Activated CD4-positive, alpha-beta T cell treated with anti-CD3 and anti-CD28 coated beads, Interleukin-2, amount 50 U/mL, for 1 hour (primary cell): ENCODE results near the gene SV2C.
"Not testable (repeated sequence)": the region's sequence is repeated elsewhere in the genome, so short reads cannot be mapped to it uniquely, and the experiment has no call there.

ENCODE experiments used
- DNase-seq: peaks from one replicate; pipeline ENCODE4 v3.0.0-alpha.2; 2020

Gene SV2C

DNA sequence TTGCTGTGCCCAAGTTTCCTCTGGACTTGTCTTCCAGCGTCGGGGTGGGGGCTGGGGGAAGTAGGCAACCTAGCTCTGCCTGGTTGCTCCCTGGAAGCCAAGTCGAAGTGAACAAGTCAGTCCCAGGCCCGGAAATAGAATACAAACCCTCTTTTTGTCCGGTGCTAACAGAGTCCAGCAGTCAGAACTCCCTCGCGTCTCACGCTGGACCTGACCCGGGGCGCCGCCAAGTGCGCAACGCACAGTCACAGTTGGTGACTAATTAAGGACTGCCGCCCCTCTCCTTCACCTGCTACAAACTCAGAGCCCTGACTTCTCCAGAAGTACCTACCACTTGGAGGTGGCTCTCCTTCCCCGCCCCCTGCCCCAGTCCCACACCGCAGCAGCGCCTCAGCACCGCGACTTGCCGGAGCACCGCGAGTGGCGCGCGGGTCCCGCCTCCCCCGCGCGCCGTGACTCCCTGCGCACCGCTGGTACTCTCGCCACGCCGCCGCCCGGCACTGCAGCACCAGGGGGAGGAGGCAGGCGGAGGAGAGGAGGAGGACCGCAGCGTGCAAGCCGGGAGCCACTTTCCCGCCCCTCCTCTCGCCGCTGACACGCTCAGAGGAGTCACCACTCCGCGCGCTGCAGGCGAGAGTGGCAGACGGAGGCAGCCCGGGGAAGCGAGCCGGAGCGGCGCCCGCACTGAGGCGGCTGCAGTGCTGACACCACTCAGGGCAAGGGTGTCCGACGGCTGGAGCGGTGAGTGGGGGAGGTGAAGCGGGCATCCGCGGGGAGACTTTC lies at the start of gene SV2C:
TSS of gene SV2C (plus strand) at position 612 of the 783 bp plus-strand sequence. CDS start 48,368 bp downstream, outside the sequence.
- peak; percentile 13 for DNase-seq

- not testable (repeated sequence) for DNase-seq
Observed at GRCh38 chr5:76037736-76038151, 45.4 kb upstream of the SV2C start.

DNA sequence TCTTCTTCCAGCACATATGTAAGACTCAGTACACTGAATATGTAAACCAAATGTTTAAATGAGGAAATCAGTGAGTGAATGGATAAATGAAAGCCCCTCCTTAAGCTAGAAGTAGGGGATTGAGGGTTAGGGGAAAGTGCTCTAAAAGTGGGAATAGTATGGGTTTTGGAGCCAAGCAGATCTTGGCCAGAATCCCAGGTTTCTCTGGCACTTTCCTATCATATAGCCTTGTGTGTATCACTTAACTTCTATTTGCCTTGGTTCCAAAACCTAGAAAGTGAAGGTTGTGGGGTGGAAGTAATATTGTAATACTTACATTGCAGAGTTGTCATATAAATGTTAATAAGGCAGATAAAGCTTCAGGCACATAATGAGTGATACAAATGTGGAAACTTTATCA lies 45.0 kb upstream of the SV2C start:
- DNase-seq = no peak

- DNase-seq = no peak
Observed at GRCh38 chr5:76040806-76041205, 42.4 kb upstream of the SV2C start.

GRCh38 chr5:76041863-76042262 lies 41.3 kb upstream of the SV2C start:
- DNase-seq = no peak

DNA sequence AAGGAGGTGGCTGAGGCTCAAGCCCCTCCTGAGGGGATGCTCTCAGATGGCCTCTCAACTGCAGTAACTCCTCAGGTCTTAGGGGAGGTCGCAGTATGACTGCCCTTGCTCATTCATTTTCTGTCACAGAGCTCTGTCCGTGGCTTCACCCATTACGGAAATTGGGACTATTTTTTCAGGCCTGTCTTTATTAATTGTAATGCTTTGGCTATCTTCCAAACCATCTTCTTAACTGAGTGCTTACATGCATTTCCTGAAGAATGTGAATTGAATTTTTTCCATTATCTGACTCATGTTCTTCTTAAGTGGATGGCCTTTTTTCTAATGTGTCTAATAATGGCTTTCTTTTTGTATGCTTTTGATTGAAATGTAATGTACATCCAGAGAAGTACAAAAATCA lies 36.4 kb upstream of the SV2C start:
- no peak for DNase-seq

DNA sequence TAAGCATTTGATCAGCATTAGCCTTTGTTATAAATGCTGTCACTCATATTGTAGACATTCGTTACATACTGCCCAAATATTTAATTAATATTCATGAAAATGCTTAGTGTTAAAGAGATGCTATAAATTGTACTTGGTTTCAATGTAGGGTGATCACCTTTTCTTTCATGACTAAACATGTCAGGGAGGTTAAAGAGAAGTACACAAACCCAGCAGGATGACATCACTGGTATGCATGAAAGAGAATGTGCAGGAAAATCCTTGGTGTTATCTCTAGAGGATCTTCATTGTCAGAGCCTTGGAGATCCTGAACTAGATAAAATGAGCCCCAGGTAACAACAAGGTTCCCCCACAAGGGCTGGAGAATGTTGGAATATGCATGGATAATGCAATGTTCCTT lies 33.0 kb upstream of the SV2C start:
- no peak for DNase-seq

GRCh38 chr5:76062502-76063041 lies 20.6 kb upstream of the SV2C start:
- no peak for DNase-seq

DNA sequence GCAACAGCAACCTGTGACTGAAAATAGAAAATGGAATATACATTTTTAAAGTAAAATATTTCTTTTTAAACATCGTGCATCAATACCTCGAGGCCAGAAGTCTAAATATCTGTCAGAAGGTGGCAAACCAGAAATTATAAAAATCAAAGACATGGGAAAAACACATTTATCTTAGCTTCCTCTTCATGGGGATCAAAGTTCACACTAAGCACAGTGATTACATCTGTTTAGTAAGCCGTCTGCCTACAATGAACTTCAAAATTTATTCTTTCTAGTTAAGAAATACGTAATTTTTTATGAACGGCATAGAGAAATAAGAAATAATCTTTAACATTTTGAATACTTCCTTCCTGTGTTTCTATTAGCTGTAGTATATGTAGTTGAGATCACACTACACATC lies 17.9 kb upstream of the SV2C start:
- no peak for DNase-seq

- DNase-seq = no peak
Observed at GRCh38 chr5:76069061-76069735, 14.0 kb upstream of the SV2C start.

DNA sequence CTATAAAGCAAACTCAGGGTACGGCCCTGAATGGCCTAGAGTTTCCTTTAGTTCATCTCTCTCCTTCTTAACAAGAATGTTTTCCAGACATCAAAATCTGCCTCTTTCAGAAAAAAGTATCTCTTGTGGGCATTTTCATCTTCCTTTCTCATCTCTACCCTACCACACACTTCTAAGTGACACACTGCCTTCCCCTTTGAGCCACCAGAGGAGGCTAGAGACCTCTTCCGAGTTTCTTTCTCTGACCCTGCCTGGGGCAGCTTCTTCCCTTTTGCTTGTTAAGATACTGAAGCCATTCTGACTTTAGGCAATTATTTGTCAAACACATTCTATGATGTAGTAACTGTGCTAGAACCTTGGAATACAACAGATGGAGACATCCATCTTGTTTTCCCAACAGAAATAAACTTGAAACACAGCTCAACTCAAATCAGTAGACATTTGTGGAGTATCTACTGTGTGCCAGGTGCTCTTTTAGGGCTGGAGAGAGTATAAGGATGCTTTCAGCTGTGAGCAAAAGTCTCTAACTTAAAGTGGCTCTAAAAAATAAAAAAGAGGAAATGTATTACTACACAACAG lies 8.6 kb upstream of the SV2C start:
- peak; percentile 11 for DNase-seq

- no peak for DNase-seq
Observed at GRCh38 chr5:76081811-76082771, 1.1 kb upstream of the SV2C start.

DNA sequence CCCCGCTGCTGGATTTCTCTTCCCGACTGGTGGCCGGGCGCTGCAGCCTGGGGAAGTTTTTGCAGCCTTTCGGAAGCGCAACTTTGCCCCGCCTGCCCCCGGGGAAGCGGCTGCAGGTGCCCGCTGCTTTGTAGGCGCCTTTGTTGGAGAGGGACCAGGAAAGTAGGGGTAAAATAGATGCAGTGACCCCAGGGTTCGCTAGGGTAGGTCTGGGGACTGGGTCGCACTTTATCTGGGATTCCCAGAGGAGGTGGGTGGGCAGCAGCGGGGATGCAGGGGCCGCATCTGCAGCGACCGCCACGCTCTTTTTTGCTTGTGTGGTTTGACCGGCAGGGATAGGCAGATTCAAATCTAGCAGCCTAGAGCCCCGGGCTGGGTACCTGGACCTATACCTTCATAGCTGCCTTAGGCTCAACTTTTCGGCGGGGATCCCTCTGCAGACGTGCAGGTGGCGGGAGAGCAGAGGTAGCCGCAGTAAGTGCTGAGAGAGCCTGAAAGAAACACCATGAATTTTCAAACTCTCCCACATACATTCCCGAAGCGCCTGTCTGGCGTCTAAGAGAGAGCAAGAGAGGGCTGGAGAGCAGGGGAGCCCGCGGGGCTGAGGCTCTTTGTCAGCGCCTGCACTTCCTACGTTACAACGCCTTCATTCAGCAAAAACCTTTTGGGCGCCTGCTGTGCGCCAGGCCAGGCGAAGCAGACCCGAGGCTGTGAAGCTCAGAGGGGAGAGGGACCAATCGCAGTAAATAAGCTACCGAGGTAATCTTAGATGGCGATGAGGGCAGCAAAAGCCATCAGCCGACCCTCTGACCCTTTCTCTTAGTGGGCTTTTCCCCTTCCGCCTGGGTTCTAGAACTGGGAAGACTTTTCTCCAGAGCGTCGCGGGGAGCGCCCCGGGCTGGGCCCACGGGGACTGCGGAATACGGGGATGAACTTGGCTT lies 642 bp downstream of the SV2C start:
- no peak for DNase-seq

GRCh38 chr5:76084496-76085242 lies 1.5 kb downstream of the SV2C start:
- peak; percentile 14 for DNase-seq

GRCh38 chr5:76085243-76085579 lies 2.0 kb downstream of the SV2C start:
- no peak for DNase-seq

DNA sequence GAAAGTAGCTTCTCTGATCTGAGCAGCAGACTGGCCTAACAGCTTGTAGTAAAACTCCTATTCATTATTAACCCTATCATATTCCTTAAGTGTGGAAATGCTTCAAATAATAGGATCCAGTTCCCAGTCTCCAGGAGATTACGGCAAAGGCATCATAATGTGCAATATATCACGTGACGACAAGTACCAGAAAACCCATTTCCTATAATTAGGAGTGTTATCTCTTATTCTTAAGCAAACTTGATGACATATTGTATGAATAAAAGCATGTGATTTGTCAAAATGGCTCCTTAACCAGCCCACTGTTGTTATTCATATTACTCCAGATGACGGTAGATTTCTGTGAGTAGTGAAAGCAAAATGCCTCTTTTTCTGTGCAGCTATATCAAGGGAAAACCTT lies 2.9 kb downstream of the SV2C start:
- DNase-seq = no peak

GRCh38 chr5:76089156-76089555 lies 6.0 kb downstream of the SV2C start:
- not testable (repeated sequence) for DNase-seq

GRCh38 chr5:76091351-76091750 lies 8.2 kb downstream of the SV2C start:
- no peak for DNase-seq

DNA sequence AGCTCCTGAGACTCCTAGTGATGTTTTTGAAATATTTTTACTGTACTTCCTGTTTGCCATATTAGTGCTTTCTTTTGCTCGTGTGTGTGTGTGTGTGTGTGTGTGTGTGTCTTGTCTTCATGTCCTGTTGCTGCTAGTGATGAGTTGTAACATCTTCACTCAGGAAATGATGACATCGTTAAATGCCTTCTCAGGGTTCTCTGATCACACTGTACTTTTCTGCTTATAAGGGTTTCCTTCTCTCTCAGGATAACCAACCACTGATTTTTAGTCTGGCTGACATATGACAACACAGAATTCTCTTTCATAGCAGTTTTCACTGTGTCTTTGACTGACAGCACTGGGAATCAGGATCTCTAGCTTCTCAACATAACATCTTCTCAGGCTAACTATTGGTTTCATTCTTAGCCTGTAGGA lies 16.1 kb downstream of the SV2C start:
- DNase-seq = peak; percentile 13

GRCh38 chr5:76099756-76100155 lies 16.6 kb downstream of the SV2C start:
- DNase-seq = no peak

- peak; percentile 19 for DNase-seq
Observed at GRCh38 chr5:76104027-76104426, 20.8 kb downstream of the SV2C start.
